Osteocyte (in vitro differentiated cells): ENCODE measurements around the gene FEV. TPM values are rescaled to one million over a fixed set of nuclear protein-coding genes. Genes with fewer than 3 reads are reported as not detected.

Experiments
- DNase-seq: peaks from one replicate; pipeline ENCODE4 v3.0.0; 2021; ENCODE audit warnings: mixed read lengths; ENCODE audit not compliant: unreplicated experiment; ENCODE audit errors: extremely low spot score
- H3K27ac Mint-ChIP-seq: one replicate; pipeline ENCODE4 v1.8.0; 2021; ENCODE audit warnings: mild to moderate bottlenecking, mixed read lengths; ENCODE audit not compliant: unreplicated experiment
- H3K27me3 Mint-ChIP-seq: one replicate; pipeline ENCODE4 v1.8.0; 2021; ENCODE audit warnings: mixed read lengths; ENCODE audit not compliant: unreplicated experiment
- H3K36me3 Mint-ChIP-seq: one replicate; pipeline ENCODE4 v1.8.0; 2021; ENCODE audit warnings: mixed read lengths; ENCODE audit not compliant: unreplicated experiment
- H3K4me1 Mint-ChIP-seq: one replicate; pipeline ENCODE4 v1.8.0; 2021; ENCODE audit warnings: mixed read lengths; ENCODE audit not compliant: unreplicated experiment
- H3K4me3 Mint-ChIP-seq: one replicate; pipeline ENCODE4 v1.8.0; 2021; ENCODE audit warnings: mild to moderate bottlenecking, moderate library complexity, mixed read lengths; ENCODE audit not compliant: unreplicated experiment
- H3K9me3 Mint-ChIP-seq: one replicate; pipeline ENCODE4 v1.8.0; 2021; ENCODE audit warnings: mixed read lengths; ENCODE audit not compliant: unreplicated experiment
- CTCF ChIP-seq: fragments of 200-600 bp; sonication (generic); IDR thresholded peaks from 2 replicates; pipeline ENCODE4 v1.5.0; 2021; ENCODE audit warnings: antibody characterized with exemption, mild to moderate bottlenecking, moderate library complexity
- total RNA-seq: library from RNA; stranded (reverse); gene quantifications from 2 replicates; pipeline ENCODE4 v1.2.1, GENCODE V29; 2021

Gene FEV
- total RNA-seq, 1 donor from 2014 or later, result not detected

- H3K36me3 Mint-ChIP-seq, result no peaks in the 10 kb centered on the region
- no peak overlapping the region for H3K4me3 Mint-ChIP-seq
- no peak for TF ChIP-seq CTCF
- peaks cover 58% of the 10 kb centered on the region for H3K27me3 Mint-ChIP-seq
- peaks cover 15% of the 10 kb centered on the region for H3K4me1 Mint-ChIP-seq
- DNase-seq, result no peak
- no peak overlapping the region for H3K27ac Mint-ChIP-seq
- no peaks in the 10 kb centered on the region for H3K9me3 Mint-ChIP-seq
These were observed 12.7 kb upstream of the FEV start for GRCh38 chr2:218997731-218998130.

DNA sequence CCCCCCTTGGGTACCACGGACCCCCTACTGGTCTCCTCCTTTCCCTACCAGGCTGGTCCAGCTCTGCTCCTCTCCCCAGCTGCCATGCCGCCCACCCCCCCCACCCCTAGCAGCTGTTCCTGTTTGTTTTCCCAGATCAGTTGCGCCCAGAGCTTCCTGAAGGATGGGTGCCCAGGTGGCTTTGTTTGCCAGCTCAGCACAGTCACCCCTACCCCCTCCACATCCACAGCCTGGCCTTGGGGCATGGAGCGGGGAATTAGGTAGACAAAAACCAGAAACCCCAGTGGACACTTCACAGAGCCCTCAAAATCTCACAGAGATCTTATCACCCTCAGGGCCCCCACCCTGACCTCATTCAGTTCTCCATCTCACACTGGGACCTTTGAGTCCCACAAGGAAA is 12.0 kb upstream of the FEV start:
- TF ChIP-seq CTCF, result no peak
- Mint-ChIP-seq H3K9me3 (no peaks in the 10 kb centered on the region), H3K36me3 (no peaks in the 10 kb centered on the region), H3K27me3 (peaks cover 59% of the 10 kb centered on the region), H3K4me1 (peaks cover 13% of the 10 kb centered on the region), H3K27ac (no peak overlapping the region), H3K4me3 (no peak overlapping the region)
- no peak for DNase-seq

- no peak overlapping the region for H3K27ac Mint-ChIP-seq
These were observed 11.2 kb upstream of the FEV start for GRCh38 chr2:218995972-218996711.

DNA sequence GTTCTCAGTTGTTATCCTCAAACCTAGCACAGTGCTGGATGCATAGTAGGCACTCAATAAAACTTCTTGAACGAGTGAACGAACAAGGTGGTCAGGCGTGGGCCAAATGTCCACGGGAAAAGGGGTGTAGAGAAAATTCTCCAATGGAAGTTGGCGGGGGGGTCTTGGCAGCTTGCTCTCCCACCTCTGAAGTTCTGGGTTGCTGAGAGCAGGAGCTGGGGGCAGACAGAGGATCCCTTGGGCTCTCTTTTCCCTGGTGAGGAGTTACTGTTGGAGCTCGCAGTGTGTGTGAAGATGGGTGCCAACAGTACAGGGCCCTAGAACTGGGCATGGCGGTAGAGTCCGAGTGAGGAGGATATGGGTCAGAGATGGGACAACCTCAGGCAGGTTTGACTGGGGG is 10.6 kb upstream of the FEV start:
- no peak overlapping the region for H3K4me3 Mint-ChIP-seq
- TF ChIP-seq CTCF, result no peak
- no peaks in the 10 kb centered on the region for H3K9me3 Mint-ChIP-seq
- peaks cover 67% of the 10 kb centered on the region for H3K27me3 Mint-ChIP-seq
- H3K4me1 Mint-ChIP-seq, result peaks cover 12% of the 10 kb centered on the region
- no peak overlapping the region for H3K27ac Mint-ChIP-seq
- no peak for DNase-seq
- H3K36me3 Mint-ChIP-seq, result no peaks in the 10 kb centered on the region

More at GRCh38 chr2:218995972-218996711, 11.2 kb upstream of the FEV start:
- Mint-ChIP-seq H3K4me3 (peak overlapping the region; percentile 45), H3K36me3 (no peaks in the 10 kb centered on the region), H3K4me1 (peaks cover 12% of the 10 kb centered on the region), H3K9me3 (no peaks in the 10 kb centered on the region), H3K27me3 (peaks cover 67% of the 10 kb centered on the region)
- DNase-seq, result peak; percentile 93
- TF ChIP-seq CTCF, result peak; percentile 90

DNA sequence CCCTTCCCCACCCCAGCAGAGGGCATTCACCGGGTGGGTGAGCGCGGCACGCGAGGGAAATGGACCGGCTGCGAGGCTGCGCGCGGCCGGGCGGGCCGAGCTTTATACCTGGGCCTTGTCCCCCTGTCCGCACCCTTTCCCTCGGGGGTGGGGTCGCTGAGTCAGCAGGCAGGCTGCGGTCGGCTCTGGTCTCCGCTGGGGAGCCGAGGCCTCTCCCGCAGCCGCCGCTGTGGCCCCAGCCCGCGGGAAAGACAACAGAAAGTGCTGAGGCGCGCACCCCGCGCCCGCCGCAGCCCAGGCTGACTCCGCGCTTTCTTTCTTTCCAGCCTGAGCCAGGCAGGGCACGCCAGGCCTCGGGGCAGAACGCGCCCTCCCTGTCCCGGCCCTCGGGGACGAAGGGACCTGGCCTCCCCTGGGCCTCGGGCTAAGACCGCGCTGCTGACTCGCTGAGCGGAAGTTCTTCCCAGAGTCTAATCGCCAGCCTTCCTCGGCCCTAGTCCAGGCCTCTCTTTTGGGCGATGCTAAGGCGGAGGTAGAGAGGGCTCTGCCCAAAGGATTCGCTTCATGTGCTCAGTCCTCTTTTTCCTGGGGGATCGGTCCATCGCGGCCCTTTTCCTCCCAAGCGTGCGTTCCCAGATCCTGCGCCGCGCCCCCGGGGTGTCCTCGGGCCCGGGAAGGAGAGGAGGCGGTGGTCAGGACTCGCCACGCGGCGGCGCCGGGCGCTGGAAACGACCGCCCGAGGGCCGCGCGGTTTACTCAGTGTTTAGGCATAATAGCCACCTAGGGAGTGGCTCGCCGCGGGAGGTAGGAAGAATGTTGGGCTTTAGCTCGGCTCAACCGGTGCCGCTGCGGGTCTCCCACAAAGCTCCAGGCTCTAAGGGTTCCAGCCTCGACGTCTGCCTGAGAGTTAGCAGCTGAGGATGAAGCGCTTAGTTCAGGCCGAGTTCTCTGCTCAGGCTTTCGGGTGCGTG is 8.6 kb upstream of the FEV start, which contains the start of gene CRYBA2:
Gene CRYBA2, minus strand, starts transcription at position 78 of the 971 bp plus-strand sequence. CDS start 246 bp downstream, outside the sequence.
- H3K4me1 Mint-ChIP-seq, result peaks cover 12% of the 10 kb centered on the region
- H3K27me3 Mint-ChIP-seq, result peaks cover 74% of the 10 kb centered on the region
- H3K36me3 Mint-ChIP-seq, result no peaks in the 10 kb centered on the region
- peak within 1 kb of the TSS; percentile 57 for H3K4me3 Mint-ChIP-seq
- TF ChIP-seq CTCF, result peak; percentile 9
- no peak for DNase-seq
- H3K9me3 Mint-ChIP-seq, result no peaks in the 10 kb centered on the region
- H3K27ac Mint-ChIP-seq, result no peak within 1 kb of the TSS
